NCI-H345 treated with DMSO at 0.1 percent for 48 hours (cell line): ENCODE data around the gene ADGRF5.

Experiments
- DNase-seq: peaks from one replicate; lab custom pipeline; 2025; ENCODE audit not compliant: unreplicated experiment; lab: John Stamatoyannopoulos, UW

The ADGRF5 gene

DNA sequence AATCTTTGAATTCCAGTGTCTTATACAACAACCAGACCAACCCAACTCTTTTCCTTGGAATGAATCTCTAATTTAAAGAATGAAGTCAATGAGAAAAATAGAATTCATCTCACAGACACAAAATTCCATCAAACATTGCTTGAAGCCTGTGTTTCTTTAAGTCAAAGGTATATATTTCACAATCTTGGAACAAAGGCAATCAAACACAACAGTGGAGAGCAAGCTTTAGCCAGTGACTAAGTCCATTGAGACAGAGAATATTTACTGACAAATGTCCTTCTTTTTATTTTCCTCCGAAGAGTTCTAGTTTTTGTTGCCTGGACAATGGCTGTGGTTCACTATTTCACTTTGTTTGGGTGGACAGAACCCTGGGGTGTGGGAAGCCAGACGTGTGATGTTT lies 92.8 kb downstream of the ADGRF5 start:
- DNase-seq = no peak

GRCh38 chr6:46821458-46821881 lies 100.3 kb downstream of the ADGRF5 start:
- DNase-seq = no peak

DNA sequence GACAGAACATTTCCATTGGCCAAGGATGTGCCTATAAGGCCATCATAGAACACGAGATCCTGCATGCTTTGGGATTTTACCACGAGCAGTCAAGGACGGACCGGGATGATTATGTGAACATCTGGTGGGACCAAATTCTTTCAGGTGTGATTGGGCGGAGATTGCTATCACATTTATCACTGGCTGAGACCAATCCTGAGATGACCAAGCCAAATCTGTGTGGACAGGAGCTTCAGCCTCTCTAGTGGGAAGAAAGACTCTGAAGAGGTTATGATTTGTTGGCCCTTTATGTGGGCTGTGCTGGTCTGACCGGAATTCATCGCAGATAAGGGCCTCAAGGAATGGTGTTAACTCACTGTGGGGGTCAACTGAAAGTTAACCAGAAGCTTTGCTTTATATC lies 102.2 kb downstream of the ADGRF5 start:
- no peak for DNase-seq

- no peak for DNase-seq
These were observed 105.1 kb downstream of the ADGRF5 start for GRCh38 chr6:46816626-46817025.

GRCh38 chr6:46815130-46815529 lies 106.6 kb downstream of the ADGRF5 start:
- no peak for DNase-seq

GRCh38 chr6:46808806-46809205 lies 112.9 kb downstream of the ADGRF5 start:
- DNase-seq = no peak
